SU-DHL-6 (cell line): ENCODE results near the gene MNDA.

Experiments
- EZH2phosphoT487 ChIP-seq: fragments of 200-600 bp; sonication (generic), shearing (Covaris generic); conservative IDR thresholded peaks from 2 replicates; pipeline ENCODE4 v1.6.1; 2018; ENCODE audit warnings: mild to moderate bottlenecking, antibody characterized with exemption, low read length, moderate library complexity, mixed read lengths
- TF ChIP-seq, protein P1 (sequence below): fragments of 200-600 bp; sonication (generic); IDR thresholded peaks from one replicate; pipeline ENCODE4 v1.5.1; 2017; ENCODE audit warnings: antibody characterized with exemption, mild to moderate bottlenecking, low read length, moderate library complexity; ENCODE audit not compliant: insufficient read depth, poor library complexity, severe bottlenecking

DNA sequence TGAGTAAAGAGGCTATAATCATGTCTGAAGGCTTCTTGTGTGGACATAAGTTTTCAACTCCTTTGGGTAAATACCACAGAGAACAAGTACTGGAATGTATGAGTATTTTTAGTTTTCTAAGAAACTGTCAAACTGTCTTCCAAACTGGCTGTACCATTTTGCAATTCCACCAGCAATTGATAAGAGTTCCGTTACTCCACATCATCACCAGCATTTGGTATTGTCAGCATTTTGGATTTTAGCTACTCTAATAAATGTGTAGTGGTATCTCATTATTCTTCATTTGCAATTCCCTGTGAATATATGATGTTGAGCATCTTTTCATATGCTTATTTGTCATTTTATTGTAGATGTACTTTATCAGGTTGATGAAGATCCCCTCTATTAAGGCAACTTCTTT lies 9.4 kb upstream of the MNDA start:
- no peak for TF ChIP-seq EZH2phosphoT487
- TF ChIP-seq, protein P1, sequence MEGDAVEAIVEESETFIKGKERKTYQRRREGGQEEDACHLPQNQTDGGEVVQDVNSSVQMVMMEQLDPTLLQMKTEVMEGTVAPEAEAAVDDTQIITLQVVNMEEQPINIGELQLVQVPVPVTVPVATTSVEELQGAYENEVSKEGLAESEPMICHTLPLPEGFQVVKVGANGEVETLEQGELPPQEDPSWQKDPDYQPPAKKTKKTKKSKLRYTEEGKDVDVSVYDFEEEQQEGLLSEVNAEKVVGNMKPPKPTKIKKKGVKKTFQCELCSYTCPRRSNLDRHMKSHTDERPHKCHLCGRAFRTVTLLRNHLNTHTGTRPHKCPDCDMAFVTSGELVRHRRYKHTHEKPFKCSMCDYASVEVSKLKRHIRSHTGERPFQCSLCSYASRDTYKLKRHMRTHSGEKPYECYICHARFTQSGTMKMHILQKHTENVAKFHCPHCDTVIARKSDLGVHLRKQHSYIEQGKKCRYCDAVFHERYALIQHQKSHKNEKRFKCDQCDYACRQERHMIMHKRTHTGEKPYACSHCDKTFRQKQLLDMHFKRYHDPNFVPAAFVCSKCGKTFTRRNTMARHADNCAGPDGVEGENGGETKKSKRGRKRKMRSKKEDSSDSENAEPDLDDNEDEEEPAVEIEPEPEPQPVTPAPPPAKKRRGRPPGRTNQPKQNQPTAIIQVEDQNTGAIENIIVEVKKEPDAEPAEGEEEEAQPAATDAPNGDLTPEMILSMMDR: no peak
